RCC 7860 (cell line): ENCODE data around the gene ZNF45.
"Not testable (repeated sequence)": the region's sequence is repeated elsewhere in the genome, so short reads cannot be mapped to it uniquely, and the experiment has no call there.

Experiments used
- DNase-seq: peaks from one replicate; pipeline ENCODE4 v3.0.0-alpha.2; 2015; ENCODE audit warnings: low spot score
- FAIRE-seq: peaks from 2 replicates; lab custom pipeline; 2012; peaks lifted over from hg19 to GRCh38; lab: Jason Lieb, UNC

Gene ZNF45

GRCh38 chr19:43914051-43914450, 21.0 kb downstream of the ZNF45 start:
- DNase-seq, result no peak
- FAIRE-seq, result no peak

- FAIRE-seq (no peak), DNase-seq (no peak)
Measured at GRCh38 chr19:43913383-43913782, 21.7 kb downstream of the ZNF45 start.

GRCh38 chr19:43910884-43911283, 24.2 kb downstream of the ZNF45 start:
- DNase-seq (no peak), FAIRE-seq (no peak)

DNA sequence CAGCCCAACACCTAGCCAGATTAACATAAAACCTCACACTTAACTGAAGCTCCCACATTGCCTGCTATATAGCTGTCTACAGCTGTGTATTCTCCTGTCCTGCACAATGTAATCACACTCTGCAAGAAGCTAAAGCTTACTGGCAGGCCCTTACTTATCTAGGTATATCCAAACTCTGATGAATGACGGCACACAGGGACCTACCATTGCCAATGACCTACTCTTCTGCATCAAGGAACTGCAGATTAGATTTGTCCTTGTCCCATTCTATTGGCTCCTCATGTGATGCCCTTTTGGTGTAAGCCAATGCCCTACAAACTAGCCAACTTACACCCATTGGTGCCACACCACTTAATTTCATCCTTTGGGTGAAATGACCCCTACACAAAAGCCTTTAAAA, 26.4 kb downstream of the ZNF45 start:
- DNase-seq (no peak), FAIRE-seq (no peak)

- no peak for FAIRE-seq
- no peak for DNase-seq
Measured at GRCh38 chr19:43906774-43907173, 28.3 kb downstream of the ZNF45 start.

DNA sequence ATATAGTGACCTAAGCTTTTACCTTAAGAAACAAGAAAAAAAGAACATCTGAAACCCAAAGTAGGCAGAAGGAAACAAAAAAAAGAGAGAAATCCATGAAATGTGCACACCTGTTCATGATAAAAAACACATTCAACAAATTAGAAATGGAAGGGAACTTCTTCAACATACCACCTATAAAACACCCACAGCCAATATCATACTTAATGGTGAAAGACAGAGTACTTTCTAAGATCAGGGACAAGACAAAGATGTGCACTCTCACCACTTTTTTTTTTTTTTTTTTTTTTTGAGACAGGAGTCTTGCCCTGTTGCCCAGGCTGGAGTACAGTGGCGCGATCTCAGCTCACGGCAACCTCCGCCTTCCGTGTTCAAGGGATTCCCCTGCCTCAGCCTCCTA, 29.2 kb downstream of the ZNF45 start:
- DNase-seq, result no peak
- FAIRE-seq, result no peak

GRCh38 chr19:43902399-43902798, 32.7 kb downstream of the ZNF45 start:
- FAIRE-seq, result no peak

DNA sequence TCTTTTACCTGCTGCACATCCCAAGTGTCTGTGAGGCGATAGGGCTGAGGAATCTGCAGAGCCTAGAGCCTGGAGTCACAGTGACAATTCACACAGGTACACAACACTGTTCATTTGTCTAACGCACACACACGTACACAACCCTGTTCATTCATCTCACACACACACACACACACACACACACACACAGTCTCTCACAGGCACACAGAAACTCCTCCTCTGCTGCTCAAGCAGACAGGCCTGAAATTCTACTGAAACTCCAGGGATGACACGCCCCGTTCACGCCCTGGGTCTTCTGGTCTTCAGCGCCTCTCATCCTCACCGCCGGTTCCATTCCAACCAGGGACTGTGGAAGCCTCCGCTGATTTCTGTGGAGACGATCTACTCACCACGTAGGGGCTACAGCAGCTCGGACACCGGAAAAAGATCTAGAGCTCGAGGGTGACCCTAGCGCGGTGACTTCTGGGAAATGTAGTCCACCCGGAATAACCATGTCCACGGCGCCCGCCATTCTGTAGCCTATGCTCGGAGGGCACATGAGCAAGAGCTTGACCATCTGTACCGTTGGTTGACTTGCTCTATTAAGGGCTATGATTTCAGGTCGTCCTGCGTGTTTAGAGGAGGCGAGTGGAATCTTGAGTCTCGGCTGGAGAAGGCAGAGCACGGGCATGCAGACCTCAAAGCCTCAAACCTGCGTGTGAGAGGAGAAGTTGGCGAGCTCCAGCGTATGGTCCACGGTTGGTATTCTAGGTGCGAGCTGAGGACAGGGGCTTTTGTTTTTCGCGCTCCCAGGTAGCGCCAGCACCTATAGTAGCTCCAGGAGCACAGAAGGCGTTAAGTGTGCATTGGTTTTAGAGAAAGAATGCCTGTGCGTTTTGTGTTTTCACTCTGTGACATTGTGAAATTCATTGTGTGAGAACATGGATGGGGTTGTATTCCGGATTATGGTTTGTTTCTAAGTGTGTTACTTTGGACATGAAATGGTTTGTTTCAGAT, 33.4 kb downstream of the ZNF45 start:
- FAIRE-seq, result no peak
- no peak for DNase-seq

More at GRCh38 chr19:43902399-43902798, 32.7 kb downstream of the ZNF45 start:
- DNase-seq, result no peak

GRCh38 chr19:43895727-43896308, 39.3 kb downstream of the ZNF45 start:
- DNase-seq, result no peak
- FAIRE-seq, result no peak

GRCh38 chr19:43883864-43884263, 51.2 kb downstream of the ZNF45 start, which contains the start of gene ZNF404:
Gene ZNF404, minus strand, starts transcription at chr19:43883964.
- FAIRE-seq (no peak), DNase-seq (no peak)

DNA sequence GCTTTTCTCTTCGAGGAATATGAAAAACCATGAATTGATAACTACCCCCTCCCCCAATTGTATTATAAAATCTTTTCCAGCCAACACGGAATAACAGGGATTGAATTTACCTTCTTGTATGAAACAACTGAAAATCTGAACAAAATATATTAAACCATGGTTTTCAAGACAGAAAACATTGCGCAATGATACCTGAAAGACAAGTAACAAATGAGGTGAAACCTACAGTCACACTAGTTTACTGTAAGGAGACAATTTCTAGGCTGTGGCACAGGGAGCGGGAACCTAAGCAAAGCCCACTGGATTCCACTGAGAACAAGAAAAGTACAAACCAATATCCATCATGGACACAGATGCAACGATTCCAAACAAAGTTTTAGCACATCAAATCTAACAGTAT, 54.6 kb downstream of the ZNF45 start:
- FAIRE-seq (no peak), DNase-seq (no peak)

DNA sequence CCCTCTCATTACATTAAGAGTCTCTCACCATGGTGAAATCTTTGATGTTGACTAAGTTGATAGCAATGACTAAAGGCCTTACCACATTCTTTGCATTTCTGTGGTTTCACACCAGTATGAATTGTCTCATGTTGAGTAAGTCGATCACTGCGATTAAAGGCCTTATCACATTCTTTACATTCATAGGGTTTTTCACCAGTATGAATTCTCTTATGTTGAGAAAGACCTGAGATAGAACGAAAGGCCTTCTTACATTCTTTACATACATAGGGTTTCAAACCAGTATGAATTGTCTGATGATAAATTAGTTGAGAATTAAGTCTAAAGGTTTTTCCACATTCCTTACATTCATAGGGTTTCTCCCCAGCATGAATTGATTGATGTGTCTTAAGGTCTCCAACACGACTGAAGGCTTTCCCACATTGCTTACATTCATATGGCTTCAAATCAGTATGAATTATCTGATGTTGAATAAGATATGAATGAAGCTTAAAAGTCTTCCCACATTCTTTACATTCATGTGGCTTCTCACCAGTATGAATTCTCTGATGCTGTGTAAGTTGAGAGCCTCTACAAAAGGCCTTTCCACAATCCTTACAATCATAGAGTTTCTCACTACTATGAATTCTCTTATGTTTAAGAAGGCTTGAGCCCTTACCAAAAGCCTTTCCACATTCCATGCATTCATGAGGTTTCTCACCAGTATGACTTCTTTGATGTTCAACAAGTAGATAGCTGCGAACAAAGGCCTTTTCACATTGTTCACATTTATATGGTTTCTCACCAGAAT, 62.3 kb downstream of the ZNF45 start:
- FAIRE-seq, result peak; percentile 15
- DNase-seq, result peak; percentile 77

- not testable (repeated sequence) for FAIRE-seq, DNase-seq
Measured at GRCh38 chr19:43866923-43867322, 68.2 kb downstream of the ZNF45 start.
